Testis (tissue), 3 donors: ENCODE measurements around the gene SHTN1. TPM values are rescaled to one million over a fixed set of nuclear protein-coding genes. Genes with fewer than 3 reads are reported as not detected.

Experiments used
- DNase-seq: peaks from one replicate; pipeline ENCODE4 v3.0.0-alpha.2; 2019
- H3K27ac ChIP-seq, 2 donors: fragments of 200-600 bp; sonication (generic); one replicate each; pipeline ENCODE4 v1.5.1; 2019
- H3K27me3 ChIP-seq: fragments of 200-600 bp; sonication (generic); one replicate; pipeline ENCODE4 v1.5.1; 2019
- H3K36me3 ChIP-seq: fragments of 200-600 bp; sonication (generic); one replicate; pipeline ENCODE4 v1.5.1; 2017; ENCODE audit warnings: low read depth; ENCODE audit errors: missing control alignments
- H3K4me1 ChIP-seq: fragments of 200-600 bp; sonication (generic); one replicate; pipeline ENCODE4 v1.5.1; 2019
- H3K4me3 ChIP-seq, 2 donors: fragments of 200-600 bp; sonication (generic); one replicate each; pipeline ENCODE4 v1.5.1; 2017 to 2019
- H3K9me3 ChIP-seq: fragments of 200-600 bp; sonication (generic); one replicate; pipeline ENCODE4 v1.5.1; 2017
- CTCF ChIP-seq, 3 experiments: fragments of 450-650 bp in 2 of 3; fragments of 200-600 bp in 1 of 3; sonication (generic) in 1 of 3; IDR thresholded peaks; one replicate each; pipeline ENCODE4 v1.5.1; 2016 to 2019; ENCODE audit warnings: antibody characterized with exemption in 3 of 3, mild to moderate bottlenecking in 2 of 3, moderate library complexity in 1 of 3
- POLR2A ChIP-seq: fragments of 450-650 bp; IDR thresholded peaks from one replicate; pipeline ENCODE4 v1.6.1; 2017; ENCODE audit warnings: antibody characterized with exemption, mild to moderate bottlenecking, moderate library complexity
- WGBS, 2 donors: methylation state at CpG; one replicate each; pipeline ENCODE4 v1.1.5; 2018; 5-methylcytosine and 5-hydroxymethylcytosine counted together
- intact Hi-C: fragments of 100-400 bp; cut with DNase I; formaldehyde crosslinking; loops from one replicate; pipeline ENCODE4 v1.15.1; 2023; ENCODE audit warnings: low total_unique reads
- polyA plus RNA-seq: library from polyadenylated mRNA; stranded (reverse); fragments of 350-450 nt; fragmentation: Illumina TruSeq; extraction: RNeasy Lipid Tissue Mini Kit (QIAGEN cat#74804); gene quantifications from one replicate; pipeline ENCODE4 v1.2.3, GENCODE V29; 2014; ENCODE audit warnings: low read depth, low replicate concordance; ENCODE audit not compliant: insufficient read depth
- total RNA-seq, 2 donors: library from RNA; depleted of rRNA; stranded (reverse); fragments of >200 nt; gene quantifications; one replicate each; pipeline ENCODE4 v1.2.3, GENCODE V29; 2016

SHTN1 gene
- total and polyA plus RNA-seq, 3 donors from 2014 or later, result 21.9 to 77.3 (median 71.0) TPM

GRCh38 chr10:116888380-116889055, 116.5 kb downstream of the SHTN1 start:
- no peaks in the 10 kb centered on the region for H3K36me3 ChIP-seq
- H3K27me3 ChIP-seq, result no peaks in the 10 kb centered on the region
- H3K4me3 ChIP-seq, result no peak overlapping the region
- H3K4me1 ChIP-seq, result no peaks in the 10 kb centered on the region
- no peak overlapping the region for H3K27ac ChIP-seq
- intact Hi-C loops, result no loop called here
- no peaks in the 10 kb centered on the region for H3K9me3 ChIP-seq
- TF ChIP-seq POLR2A, result no peak
- no peak for TF ChIP-seq CTCF (IDR thresholded peaks at IDR 0.05)
- 79 to 85% methylated on average over 7 of the region's 7 CpGs for WGBS, 2 donors
- no peak for DNase-seq

GRCh38 chr10:116886772-116887171, 118.2 kb downstream of the SHTN1 start:
- Histone ChIP-seq H3K4me3 (no peak overlapping the region), H3K27ac (no peak overlapping the region), H3K9me3 (no peaks in the 10 kb centered on the region), H3K36me3 (no peaks in the 10 kb centered on the region), H3K4me1 (no peaks in the 10 kb centered on the region), H3K27me3 (no peaks in the 10 kb centered on the region)
- TF ChIP-seq POLR2A (no peak), CTCF (IDR thresholded peaks at IDR 0.05) (no peak)
- WGBS, 2 donors, result 89 to 96% methylated on average over 4 of the region's 4 CpGs
- intact Hi-C loops, result no loop called here
- no peak for DNase-seq

- TF ChIP-seq POLR2A (no peak), CTCF (IDR thresholded peaks at IDR 0.05) (no peak)
- WGBS, 2 donors, result 82 to 91% methylated on average over 2 of the region's 2 CpGs
- no peak for DNase-seq
- Histone ChIP-seq H3K36me3 (no peaks in the 10 kb centered on the region), H3K27ac (no peak overlapping the region), H3K27me3 (no peaks in the 10 kb centered on the region), H3K4me3 (no peak overlapping the region), H3K4me1 (no peaks in the 10 kb centered on the region), H3K9me3 (no peaks in the 10 kb centered on the region)
- intact Hi-C loops, result no loop called here
Observed at GRCh38 chr10:116882639-116883038, 122.3 kb downstream of the SHTN1 start.

- H3K27me3 ChIP-seq, result no peaks in the 10 kb centered on the region
- no peak for DNase-seq
- no peaks in the 10 kb centered on the region for H3K9me3 ChIP-seq
- intact Hi-C loops, result no loop called here
- H3K36me3 ChIP-seq, result no peaks in the 10 kb centered on the region
- TF ChIP-seq POLR2A (no peak), CTCF (IDR thresholded peaks at IDR 0.05) (no peak)
- WGBS, 2 donors, result 75 to 82% methylated on average over 10 of the region's 10 CpGs
- H3K4me1 ChIP-seq, result no peaks in the 10 kb centered on the region
- H3K27ac ChIP-seq, result no peak overlapping the region
- no peak overlapping the region for H3K4me3 ChIP-seq
Observed at GRCh38 chr10:116880716-116881482, 124.1 kb downstream of the SHTN1 start.
